IPS-11a (cell line): ENCODE results near the gene STUB1.
"Not testable (repeated sequence)": the region's sequence is repeated elsewhere in the genome, so short reads cannot be mapped to it uniquely, and the experiment has no call there.

Experiments
- H3K4me3 ChIP-seq: one replicate; pipeline ENCODE4 v1.5.1; 2013; ENCODE audit warnings: low read depth, low read length, control low read depth

The STUB1 gene

DNA sequence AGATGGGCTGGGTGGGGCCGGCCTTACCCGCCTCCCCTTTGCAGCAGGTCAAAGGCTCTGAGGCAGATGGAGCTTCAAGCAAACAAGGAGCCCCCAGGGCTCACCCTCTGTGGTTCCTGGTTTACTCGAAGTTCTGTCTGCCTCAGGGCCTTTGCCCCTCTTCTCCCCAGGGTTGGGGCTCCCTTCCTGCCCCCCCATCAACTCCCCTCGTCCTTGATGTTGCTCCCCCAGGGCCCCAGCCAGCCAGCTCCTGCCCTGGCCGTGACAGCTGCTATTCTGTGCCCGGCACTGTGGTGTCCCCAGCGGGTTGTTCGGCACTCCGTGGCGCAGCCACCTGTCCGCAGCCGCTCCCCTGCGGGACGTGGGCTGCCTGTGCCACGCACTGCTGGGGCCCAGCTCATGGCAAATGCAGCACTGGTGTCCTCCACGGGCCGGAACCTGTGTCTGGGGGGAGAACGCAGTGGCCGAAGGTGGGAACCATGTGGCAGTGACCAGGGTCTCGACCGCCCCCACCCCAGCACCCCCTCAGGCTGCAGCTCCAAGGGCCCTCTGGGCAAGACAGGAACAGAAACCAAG is 30.4 kb downstream of the STUB1 start:
- no peak overlapping the region for H3K4me3 ChIP-seq

DNA sequence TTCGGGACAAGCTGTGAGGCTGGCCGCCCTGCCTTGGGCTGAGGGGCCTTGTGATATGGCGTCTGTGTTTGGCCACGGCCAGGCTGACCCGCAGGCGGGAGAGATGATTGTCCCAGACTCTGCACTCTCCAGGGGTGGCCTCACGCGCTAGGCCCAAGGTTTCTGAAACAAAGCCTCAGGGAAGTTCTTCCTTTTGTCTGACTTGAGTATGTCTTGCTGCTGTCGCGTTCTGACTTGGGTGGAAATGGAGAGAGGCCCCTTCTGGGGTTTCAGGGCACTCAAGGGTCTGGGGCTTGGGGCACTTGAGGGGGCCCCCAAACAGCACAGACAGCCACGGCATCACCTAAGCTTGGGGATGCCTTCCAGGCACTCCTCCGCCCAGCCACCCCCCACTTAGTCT is 30.9 kb downstream of the STUB1 start:
- H3K4me3 ChIP-seq: no peak overlapping the region

DNA sequence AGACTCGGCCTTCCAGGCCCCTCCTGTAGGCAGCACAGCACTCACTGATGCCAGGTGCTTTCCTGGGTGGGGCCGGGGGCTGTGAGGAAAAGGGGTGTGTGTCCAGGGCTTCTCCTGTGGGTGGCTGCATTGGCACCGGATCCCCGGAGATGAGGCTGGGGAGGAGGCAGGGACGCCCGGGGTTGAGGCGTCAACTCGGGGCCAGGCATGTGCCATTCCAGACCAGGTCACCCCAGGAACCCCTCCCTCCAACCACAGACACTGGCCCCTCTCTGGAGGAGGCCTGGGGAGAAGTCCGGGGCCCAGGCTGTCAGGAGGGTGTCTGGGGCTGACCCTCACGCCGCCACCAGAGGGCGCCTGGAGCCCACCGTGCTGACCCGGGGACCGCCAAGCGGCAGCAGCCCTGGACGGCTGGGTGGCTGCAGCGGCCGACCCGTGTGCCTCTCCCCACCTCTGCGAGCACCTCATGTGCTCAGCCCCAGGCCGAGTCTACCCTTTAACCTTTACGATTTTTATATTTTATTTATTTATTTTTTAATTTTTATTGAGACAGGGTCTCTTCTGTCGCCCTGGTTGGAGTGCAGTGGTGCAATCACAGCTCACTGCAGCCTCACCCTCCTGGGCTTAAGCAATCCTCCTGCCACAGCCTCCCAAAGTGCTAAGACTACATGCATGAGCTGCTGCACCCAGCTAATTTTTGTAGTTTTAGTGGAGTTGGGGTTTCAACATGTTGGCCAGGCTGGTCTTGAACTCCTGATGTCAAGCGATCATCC is 31.5 kb downstream of the STUB1 start:
- no peak overlapping the region for H3K4me3 ChIP-seq

DNA sequence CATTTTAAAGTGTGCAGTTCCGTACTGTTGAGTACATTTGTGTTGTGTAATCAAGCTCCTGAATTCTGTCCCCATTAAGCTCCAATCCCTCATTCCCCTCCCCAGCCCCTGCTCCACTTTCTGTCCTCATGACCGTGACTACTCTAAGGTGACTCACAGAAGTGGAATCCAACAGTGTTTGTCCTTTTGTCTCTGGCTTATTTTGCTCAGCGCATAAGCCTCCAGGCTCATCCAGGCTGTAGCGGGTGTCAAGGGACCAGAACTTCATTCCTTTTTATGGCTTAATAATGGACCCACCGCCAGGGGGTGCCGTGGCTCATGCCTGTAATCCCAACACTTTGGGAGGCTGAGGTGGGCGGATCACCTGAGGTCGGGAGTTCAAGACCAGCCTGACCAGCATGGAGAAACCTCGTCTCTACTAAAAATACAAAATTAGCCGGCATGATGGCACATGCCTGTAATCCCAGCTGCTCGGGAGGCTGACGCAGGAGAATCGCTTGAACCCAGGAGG is 32.6 kb downstream of the STUB1 start:
- not testable (repeated sequence) for H3K4me3 ChIP-seq

DNA sequence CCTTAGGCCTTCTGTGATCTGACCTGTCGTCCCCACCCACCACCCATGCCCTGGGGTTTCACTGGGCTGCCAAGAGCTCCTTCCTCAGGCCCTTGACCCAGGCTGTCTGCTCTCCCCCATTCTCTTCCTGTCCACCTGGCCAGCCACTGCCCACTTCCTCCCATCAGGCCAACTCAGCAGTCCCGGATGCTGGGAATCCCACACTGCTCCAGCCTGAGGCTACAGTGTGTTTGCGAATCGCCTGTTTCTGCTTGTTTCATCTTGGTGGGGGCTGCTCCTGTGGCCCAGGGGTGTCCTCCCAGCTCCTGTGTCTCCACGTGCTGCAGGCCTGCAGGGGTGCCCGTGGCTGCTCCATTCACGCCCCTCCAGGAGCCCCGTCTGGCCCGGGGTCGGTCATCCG is 33.9 kb downstream of the STUB1 start:
- no peak overlapping the region for H3K4me3 ChIP-seq

DNA sequence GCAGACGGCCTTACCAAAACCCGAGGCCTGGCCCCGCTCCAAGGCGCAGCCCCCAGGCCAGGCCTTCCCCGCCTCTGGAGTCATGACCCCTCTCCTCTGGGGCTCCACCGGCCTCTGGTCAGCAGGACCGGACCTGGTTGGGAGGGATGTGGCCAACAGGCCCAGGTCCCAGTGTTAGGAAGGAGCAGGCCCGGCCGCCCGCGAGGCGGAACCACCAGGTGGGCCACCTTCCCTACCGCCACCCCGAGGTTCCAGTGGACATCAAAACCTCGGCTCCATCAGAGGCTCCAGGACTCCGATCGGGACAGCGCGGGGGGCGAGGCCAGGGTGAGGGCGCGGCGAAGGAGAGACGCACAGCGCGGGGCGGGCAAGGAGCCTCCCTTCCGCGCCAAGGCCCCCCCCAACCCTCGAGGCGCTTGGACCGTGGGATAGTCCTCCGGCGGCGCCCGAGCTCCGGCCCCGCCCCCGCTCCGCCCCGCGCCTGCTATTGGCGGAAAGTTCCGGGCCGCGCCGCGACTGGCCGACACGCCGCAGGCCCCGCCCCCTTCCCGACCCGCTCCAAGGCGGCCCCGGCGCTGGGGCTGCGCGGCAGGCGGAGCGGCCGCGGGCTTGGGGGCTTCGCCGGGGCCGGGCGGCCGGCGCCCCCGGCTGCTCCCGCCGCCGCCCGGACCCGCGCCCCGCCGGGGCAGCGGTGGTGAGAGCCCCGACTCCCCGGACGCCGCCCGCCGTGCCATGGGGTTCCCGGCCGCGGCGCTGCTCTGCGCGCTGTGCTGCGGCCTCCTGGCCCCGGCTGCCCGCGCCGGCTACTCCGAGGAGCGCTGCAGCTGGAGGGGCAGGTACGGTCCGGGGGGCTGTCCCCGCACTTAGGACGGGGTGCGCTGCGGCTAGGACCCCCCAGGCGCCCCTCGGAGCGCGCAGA is 34.6 kb downstream of the STUB1 start, which contains the start of gene METRN:
METRN (plus strand) TSS at position 561 of the 919 bp plus-strand sequence; CDS start at position 733, 172 bp downstream.
- H3K4me3 ChIP-seq: peak within 1 kb of the TSS; percentile 18

DNA sequence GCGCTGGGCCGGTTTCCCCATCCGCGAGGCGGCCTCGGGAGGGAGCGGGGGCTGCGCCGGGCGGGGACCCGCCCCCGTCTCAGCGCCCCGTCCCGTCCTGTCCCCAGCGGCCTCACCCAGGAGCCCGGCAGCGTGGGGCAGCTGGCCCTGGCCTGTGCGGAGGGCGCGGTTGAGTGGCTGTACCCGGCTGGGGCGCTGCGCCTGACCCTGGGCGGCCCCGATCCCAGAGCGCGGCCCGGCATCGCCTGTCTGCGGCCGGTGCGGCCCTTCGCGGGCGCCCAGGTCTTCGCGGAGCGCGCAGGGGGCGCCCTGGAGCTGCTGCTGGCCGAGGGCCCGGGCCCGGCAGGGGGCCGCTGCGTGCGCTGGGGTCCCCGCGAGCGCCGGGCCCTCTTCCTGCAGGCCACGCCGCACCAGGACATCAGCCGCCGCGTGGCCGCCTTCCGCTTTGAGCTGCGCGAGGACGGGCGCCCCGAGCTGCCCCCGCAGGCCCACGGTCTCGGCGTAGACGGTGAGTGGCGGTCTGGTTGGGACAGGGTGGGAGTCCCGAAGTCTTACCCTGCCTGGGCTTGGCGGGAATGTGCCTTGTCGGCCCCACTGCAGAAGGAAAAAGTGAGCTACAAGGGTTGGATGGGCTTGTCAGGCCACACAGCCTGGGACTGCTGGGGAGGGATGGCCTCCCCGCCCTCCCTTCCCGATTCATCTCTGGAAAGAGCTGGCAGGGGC is 35.4 kb downstream of the STUB1 start:
- peak overlapping the region; percentile 18 for H3K4me3 ChIP-seq

DNA sequence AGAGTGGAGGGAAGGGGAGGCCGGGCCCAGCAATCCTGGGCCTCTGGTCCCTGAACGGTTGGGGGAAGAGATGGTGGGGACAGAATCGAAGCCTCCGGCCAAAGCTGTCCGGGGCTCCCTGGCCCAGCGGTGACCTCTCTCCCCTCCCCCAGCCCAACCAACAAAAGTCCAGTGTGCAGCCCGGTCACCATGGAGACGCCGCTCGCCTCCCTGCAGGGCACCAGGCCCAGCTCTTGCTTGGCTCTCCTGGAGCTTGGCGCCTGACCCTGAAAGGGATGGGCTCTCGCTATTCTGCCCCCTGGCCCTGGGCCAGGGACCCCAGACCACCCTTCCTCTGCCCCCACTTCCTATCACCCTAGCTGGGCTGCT is 36.0 kb downstream of the STUB1 start:
- H3K4me3 ChIP-seq: no peak overlapping the region

DNA sequence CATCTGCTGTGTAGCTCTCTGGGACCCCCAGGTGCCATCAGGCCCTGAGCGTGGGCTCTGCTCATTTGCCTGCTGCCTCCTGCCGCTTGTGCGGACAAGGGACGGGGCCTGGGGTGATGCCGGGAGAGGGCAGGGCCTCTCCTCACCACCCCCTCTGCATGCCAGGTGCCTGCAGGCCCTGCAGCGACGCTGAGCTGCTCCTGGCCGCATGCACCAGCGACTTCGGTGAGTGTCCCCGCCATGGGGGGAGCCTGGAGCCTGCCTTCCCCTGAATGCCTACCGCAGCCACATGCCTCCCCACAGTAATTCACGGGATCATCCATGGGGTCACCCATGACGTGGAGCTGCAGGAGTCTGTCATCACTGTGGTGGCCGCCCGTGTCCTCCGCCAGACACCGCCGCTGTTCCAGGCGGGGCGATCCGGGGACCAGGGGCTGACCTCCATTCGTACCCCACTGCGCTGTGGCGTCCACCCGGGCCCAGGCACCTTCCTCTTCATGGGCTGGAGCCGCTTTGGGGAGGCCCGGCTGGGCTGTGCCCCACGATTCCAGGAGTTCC is 36.6 kb downstream of the STUB1 start:
- no peak overlapping the region for H3K4me3 ChIP-seq

DNA sequence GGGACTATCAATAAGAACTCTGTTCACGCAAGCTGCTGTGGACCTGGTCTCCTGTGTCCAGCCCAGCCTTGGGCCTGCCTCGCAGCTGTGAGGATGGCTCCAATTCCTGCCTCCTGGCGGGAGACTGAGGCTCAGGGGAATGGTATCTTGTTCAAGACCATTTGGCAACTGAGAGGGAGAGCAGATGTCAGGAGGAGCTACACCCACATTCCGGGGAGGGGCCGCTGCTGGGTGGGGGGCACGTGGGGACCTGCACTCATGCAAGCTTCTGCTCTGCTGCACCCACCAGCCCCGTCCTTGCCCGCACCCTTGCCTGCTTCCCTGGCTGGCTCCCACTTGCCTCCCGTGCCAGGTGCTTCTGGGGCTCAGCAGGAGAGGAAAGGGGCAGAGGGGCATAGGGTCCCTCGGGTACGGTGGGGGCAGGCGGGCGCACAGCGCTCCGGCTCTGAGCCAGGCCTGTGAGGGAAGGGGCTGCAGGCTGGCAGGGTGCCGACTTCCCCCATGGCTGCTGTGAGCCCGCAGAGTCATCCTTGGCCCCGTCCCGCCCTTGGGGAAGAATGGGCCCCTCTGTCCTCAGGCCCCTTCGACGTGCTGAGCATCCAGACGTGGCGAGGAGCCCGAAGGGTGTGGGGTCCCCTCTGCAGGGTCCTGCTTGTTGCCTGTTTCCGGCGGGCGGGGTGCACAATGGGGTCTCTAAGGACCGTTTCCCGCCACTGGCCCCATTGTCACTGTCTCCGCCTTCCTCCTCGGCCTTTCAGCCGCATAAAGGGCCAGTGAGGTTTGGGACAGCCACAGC is 37.4 kb downstream of the STUB1 start:
- H3K4me3 ChIP-seq: no peak overlapping the region

DNA sequence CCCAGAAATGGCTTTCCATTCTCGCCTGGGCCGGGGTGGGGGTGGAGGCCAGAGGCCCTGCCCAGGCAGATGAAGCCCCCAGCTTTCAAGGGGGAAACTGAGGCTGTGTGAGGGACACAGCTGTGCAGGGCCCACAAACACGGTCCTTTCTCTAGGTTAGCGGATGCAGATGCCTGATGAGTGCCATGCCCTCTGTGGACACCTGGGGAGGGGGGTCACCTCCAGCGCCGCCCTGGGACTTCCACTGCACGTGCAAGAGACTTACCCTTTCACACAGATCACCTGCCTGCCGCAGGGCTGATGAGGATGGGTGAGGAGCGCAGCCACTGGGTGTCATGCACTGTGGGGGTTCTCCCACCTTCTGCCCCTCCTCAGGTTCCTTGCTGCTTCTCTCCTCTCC is 38.2 kb downstream of the STUB1 start:
- no peak overlapping the region for H3K4me3 ChIP-seq

DNA sequence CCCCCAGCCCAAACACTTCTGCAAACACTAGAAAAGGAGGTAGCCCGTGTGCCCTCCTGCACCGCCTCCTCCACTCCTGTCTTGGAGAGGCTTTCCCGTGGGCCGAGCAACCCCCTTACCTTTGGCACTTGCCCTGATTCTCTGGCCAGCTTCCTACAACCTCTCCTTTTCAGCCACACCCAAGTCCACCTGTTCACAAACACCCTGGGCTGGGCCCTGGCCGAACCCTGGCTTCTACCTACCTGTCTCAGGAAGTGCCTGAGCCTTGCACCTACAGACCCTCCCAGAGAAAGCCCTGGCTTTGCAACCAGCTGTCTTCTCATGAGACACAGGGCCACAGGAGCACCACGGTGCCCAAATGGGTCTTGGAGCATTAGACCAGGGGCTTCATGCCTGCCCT is 38.7 kb downstream of the STUB1 start:
- no peak overlapping the region for H3K4me3 ChIP-seq

DNA sequence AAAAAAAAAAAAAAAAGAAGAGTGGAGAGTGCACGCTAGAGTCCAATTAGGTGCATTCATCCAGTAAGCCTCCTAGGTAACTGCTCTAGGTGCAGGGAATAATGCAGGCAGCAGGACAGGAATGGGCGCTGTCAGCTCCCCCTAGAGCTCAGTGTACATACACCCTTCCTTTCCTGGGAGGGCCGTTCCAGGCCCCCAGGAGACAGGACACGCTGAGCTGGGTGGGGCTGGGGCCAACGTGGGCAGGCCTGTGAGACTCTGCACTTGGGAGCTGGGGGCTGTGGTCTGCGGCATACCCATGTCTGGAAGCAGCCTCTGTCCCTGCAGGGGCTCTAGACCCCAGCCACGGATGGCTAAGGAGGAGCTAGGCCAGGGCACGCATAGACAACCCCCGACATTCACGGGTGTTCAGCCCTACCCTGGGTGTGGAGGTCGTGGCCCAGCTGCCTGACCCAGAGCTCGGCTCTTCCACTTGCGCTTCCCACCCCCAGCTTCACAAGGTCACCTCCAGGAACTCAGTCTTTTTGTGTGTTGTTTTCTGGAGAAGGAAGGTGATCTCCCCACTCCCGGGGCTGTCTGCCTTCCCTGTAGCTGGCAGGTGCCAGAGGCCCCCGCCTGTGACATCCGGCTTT is 39.7 kb downstream of the STUB1 start:
- H3K4me3 ChIP-seq: peak overlapping the region; percentile 73

DNA sequence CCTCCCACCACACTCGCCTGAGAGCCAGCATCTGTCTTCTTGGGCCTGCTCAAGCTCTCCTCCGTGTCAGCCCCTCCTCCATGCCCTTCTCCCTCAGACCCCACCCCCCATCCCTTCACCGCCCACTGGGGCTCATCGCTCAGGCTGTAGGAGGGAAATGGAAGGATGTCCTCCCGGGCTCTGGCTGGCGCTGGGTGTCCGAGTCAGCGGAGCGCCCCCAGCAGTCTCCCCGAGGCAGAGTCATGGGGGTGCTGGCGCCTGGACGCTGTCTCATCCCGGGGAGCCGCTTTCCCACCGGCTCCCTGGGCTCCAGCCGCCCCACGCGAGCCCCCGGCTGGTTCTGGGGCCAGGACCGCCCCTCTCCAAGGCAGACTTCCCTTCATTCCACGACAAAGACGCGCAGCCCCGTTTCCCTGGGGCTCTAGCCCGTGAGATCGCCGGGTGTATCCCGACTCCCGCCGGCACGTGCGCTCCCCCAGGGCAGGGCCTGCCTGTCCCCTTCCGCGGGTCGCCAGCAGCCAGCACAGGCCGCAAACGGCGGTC is 40.3 kb downstream of the STUB1 start:
- H3K4me3 ChIP-seq: peak overlapping the region; percentile 73

DNA sequence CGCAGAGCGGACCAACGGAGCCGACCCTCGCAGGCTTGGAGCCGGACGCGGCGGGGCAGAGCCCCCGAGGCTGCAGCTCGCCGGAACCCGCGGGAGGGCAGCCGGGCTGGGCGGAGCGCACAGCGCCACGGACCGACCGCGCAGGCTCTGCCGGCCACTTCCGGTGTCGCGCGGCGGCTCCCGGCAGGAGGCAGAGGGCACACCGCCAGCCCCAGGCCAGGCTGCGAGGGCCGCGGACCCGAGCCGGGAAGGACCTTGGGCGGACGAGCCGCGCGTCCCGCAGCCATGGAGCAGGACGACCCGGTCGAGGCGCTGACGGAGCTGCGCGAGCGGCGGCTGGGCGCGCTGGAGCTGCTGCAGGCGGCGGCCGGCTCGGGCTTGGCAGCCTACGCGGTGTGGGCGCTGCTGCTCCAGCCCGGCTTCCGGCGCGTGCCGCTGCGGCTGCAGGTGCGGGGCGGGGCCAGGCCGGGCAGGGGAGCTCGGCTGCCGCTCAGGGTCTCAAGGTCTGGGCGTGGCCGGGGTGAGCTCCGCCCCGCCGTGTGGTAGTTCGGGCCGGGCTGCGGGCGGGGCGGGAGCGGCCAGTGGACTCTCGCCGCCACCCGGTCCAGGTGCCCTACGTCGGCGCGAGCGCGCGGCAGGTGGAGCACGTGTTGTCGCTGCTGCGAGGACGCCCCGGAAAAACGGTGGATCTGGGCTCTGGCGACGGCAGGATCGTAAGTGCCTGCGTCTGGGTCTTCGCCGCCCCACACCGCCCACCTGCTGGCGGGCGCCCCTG is 41.0 kb downstream of the STUB1 start, which contains the start of gene ANTKMT:
ANTKMT (plus strand) TSS at position 157 of the 775 bp plus-strand sequence; CDS start at position 286, 129 bp downstream.
- H3K4me3 ChIP-seq: peak within 1 kb of the TSS; percentile 73

DNA sequence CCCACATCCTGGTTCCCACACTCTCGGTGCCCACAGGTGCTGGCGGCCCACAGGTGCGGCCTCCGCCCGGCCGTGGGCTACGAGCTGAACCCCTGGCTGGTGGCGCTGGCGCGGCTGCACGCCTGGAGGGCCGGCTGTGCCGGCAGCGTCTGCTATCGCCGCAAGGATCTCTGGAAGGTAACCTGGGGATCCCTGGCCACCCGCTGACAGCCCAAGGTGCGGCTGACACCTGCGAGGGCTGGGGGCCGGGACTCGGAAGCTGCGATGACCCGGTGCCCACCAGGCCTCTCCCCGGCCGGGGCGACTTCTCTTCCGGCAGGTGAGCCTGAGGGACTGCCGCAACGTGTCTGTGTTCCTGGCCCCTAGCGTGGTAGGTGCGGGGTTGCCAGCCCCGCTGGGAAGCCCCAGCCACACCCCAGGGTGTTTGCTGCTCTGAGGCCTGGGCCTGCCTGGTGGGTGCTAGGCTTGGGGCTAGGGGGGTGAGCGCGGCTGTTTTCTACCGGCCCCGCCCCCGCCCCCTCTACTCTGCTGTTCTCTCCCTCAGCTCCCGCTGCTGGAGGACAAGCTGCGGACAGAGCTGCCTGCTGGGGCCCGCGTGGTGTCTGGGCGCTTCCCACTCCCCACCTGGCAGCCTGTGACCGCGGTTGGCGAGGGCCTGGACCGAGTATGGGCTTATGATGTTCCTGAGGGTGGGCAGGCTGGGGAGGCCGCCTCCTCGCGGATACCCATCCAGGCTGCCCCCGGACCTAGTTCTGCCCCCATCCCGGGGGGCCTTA is 41.7 kb downstream of the STUB1 start:
- no peak overlapping the region for H3K4me3 ChIP-seq
